GM04504 (cell line): ENCODE data around the gene PNMA6F.
"Not testable (repeated sequence)": the region's sequence is repeated elsewhere in the genome, so short reads cannot be mapped to it uniquely, and the experiment has no call there.

ENCODE experiments used
- DNase-seq: peaks from one replicate; pipeline ENCODE4 v3.0.0-alpha.2; 2012; ENCODE audit warnings: low read depth

Gene PNMA6F

GRCh38 chrX:153334654-153335295 is 13.2 kb upstream of the PNMA6F start:
- DNase-seq, result no peak

GRCh38 chrX:153333821-153334653 is 12.5 kb upstream of the PNMA6F start, which contains the start of gene ZNF275:
TSS of gene ZNF275 (plus strand) at chrX:153334153. CDS start at chrX:153336680, 2,527 bp downstream.
- peak; percentile 53 for DNase-seq

- DNase-seq, result peak; percentile 42
Observed at GRCh38 chrX:153333266-153333665, 11.7 kb upstream of the PNMA6F start.

GRCh38 chrX:153327561-153327960 is 6.0 kb upstream of the PNMA6F start:
- DNase-seq, result no peak

- no peak for DNase-seq
Observed at GRCh38 chrX:153320555-153321184, 897 bp downstream of the PNMA6F start.

GRCh38 chrX:153320047-153320443 is 1.5 kb downstream of the PNMA6F start:
- not testable (repeated sequence) for DNase-seq

GRCh38 chrX:153319295-153320046 is 2.1 kb downstream of the PNMA6F start:
- DNase-seq, result no peak

- no peak for DNase-seq
Observed at GRCh38 chrX:153318811-153319210, 2.8 kb downstream of the PNMA6F start.

GRCh38 chrX:153317996-153318722 is 3.4 kb downstream of the PNMA6F start:
- DNase-seq, result no peak

- DNase-seq, result no peak
Observed at GRCh38 chrX:153317306-153317705, 4.3 kb downstream of the PNMA6F start.

- DNase-seq, result no peak
Observed at GRCh38 chrX:153312842-153313241, 8.7 kb downstream of the PNMA6F start.

GRCh38 chrX:153312041-153312440 is 9.5 kb downstream of the PNMA6F start:
- no peak for DNase-seq

GRCh38 chrX:153310901-153311300 is 10.7 kb downstream of the PNMA6F start:
- no peak for DNase-seq

- no peak for DNase-seq
Observed at GRCh38 chrX:153307276-153308178, 14.0 kb downstream of the PNMA6F start.

GRCh38 chrX:153306527-153307115 is 14.9 kb downstream of the PNMA6F start:
- no peak for DNase-seq

- DNase-seq, result no peak
Observed at GRCh38 chrX:153305972-153306371, 15.6 kb downstream of the PNMA6F start.

GRCh38 chrX:153304988-153305736 is 16.4 kb downstream of the PNMA6F start:
- no peak for DNase-seq

GRCh38 chrX:153303276-153304262 is 18.0 kb downstream of the PNMA6F start:
- no peak for DNase-seq
